Ishikawa (cell line): ENCODE data around the gene URAD.

Experiments
- EP300 ChIP-seq: IDR thresholded peaks from 2 replicates; pipeline ENCODE4 v1.6.1; 2012; ENCODE audit warnings: borderline replicate concordance
- TAF1 ChIP-seq: IDR thresholded peaks from 2 replicates; pipeline ENCODE4 v1.6.1; 2012; ENCODE audit warnings: low read depth, mild to moderate bottlenecking
- TF ChIP-seq, protein P1 (sequence below): IDR thresholded peaks from 2 replicates; pipeline ENCODE4 v1.6.1; 2012; ENCODE audit warnings: low read depth, mild to moderate bottlenecking
- TF ChIP-seq, protein P2 (sequence below): IDR thresholded peaks from 2 replicates; pipeline ENCODE4 v1.6.1; 2012

DNA sequence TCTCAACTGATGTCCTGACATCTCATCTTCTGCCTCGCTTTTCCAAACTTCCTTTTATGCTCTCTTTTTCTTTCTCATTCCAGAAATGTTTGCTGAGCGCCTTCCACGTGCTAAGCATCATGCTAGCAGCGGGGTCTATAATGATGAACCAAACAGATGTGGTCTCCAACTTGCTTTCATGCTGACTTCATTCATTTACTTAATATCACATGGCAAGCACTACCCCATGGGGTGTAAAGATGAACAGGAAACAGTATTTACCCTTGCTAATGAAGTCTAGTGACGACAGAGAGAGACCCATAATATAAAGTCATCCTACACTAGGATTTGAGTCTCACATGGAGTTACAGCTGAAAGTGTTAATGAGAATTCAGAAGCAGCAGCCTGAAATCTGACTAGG lies 21.6 kb upstream of the URAD start:
- TF ChIP-seq EP300 (no peak), TAF1 (no peak)
- TF ChIP-seq, protein P1, sequence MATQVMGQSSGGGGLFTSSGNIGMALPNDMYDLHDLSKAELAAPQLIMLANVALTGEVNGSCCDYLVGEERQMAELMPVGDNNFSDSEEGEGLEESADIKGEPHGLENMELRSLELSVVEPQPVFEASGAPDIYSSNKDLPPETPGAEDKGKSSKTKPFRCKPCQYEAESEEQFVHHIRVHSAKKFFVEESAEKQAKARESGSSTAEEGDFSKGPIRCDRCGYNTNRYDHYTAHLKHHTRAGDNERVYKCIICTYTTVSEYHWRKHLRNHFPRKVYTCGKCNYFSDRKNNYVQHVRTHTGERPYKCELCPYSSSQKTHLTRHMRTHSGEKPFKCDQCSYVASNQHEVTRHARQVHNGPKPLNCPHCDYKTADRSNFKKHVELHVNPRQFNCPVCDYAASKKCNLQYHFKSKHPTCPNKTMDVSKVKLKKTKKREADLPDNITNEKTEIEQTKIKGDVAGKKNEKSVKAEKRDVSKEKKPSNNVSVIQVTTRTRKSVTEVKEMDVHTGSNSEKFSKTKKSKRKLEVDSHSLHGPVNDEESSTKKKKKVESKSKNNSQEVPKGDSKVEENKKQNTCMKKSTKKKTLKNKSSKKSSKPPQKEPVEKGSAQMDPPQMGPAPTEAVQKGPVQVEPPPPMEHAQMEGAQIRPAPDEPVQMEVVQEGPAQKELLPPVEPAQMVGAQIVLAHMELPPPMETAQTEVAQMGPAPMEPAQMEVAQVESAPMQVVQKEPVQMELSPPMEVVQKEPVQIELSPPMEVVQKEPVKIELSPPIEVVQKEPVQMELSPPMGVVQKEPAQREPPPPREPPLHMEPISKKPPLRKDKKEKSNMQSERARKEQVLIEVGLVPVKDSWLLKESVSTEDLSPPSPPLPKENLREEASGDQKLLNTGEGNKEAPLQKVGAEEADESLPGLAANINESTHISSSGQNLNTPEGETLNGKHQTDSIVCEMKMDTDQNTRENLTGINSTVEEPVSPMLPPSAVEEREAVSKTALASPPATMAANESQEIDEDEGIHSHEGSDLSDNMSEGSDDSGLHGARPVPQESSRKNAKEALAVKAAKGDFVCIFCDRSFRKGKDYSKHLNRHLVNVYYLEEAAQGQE: no peak
- TF ChIP-seq, protein P2, sequence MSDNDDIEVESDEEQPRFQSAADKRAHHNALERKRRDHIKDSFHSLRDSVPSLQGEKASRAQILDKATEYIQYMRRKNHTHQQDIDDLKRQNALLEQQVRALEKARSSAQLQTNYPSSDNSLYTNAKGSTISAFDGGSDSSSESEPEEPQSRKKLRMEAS: no peak
